CD1c-positive myeloid dendritic cell (primary cell): ENCODE results near the gene TOP3B.

Experiments used
- DNase-seq: peaks from one replicate; pipeline ENCODE4 v3.0.0-alpha.2; 2016; ENCODE audit errors: extremely low spot score

The TOP3B gene

DNA sequence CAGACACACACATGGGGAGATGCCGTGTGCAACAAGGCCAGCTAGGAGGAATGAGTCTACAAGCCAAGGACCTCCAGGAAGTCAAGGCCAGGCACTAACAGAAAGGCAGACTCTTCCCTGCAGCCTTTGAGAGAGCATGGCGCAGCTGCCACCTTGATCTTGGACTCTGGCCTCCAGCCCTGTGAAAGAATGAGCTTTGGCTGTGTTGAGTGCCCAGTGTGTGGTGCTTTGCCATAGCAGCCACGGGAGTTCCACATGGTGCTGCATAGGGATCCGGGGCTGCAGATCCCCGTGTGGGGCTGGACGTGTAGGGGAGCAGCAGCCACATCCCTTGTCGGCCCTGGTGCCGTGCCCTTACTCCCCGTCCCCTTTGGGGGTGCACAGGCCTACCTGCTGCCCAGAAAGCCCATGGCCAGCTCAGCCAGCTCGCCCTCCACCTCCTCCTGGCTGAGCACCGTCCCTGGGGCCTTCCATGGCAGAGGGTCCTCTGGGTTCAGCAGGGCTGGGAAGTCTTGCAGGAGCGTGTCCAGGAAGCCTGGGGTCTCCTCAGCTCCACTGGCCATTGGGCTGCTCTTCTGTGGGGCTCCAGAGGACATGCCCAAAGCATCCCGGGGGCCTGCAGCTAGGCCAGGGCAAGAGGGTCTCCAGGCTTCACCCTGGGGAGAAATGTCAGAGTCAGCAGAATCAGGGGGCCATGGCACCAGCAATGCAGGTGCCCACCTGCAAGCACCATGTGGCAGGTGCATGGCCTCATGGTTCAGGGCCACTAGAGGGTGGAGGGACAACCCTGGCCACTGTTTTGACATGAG lies 36.9 kb downstream of the TOP3B start:
- DNase-seq: no peak

DNA sequence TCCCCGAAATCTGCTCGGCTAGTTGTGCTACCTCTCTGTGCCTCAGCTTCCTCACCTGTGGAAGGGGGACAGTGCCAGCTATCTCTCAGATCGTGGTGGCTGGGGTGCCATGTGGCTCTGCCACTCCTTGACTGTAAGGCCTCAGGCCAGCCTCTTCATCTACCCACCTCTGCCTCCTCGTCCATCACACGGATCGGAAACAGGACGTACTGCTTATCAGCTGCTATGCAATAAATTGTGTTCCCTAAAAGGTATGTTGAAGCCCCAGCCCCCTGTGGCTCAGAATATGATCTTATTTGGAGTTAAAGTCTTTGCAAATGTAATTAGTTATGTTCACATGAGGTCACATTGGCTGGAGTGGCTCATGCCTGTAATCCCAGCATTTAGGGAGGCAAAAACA lies 37.7 kb downstream of the TOP3B start:
- DNase-seq: no peak

DNA sequence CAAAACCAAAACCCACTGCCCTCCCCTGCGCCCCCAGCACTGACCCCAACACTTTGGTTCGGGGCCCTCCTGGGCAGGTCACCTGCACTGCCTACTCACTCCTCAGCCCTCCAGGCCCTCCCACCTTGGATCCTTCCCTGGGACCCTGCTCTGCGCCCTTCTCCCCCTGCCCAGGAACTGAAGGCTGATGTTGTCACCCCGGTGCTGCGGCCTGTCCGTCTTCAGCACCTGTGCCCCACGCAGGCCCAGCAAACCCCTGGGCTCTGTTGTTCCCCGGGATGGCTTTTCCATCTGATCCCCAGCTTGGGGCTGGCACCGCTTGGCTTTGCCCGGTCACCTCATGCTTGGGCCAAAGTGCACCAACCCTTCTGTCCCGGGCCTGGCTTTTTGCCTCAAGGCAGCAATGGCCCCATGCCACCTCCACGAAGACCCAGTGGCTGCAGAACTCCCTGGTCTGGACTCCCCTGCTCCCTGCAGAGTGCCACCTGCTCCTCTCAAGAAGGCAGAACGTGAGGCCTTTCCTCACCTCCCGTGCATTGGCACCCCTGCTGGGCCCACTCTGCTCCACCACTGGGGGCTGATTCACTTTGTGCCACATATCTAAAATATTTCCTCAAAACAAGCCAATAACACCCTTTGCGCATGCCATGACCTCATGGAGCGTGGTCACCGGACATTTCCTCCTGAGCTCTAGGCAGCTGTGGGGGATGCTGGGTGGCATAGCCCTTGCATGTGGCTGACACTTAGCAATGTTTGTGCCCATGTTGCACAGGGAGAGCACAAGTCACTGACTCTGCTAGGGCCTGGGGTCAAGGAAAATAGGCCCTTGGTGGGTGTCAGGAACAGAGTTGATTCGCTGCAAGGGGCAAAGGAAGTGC lies 38.8 kb downstream of the TOP3B start:
- DNase-seq: peak; percentile 60

DNA sequence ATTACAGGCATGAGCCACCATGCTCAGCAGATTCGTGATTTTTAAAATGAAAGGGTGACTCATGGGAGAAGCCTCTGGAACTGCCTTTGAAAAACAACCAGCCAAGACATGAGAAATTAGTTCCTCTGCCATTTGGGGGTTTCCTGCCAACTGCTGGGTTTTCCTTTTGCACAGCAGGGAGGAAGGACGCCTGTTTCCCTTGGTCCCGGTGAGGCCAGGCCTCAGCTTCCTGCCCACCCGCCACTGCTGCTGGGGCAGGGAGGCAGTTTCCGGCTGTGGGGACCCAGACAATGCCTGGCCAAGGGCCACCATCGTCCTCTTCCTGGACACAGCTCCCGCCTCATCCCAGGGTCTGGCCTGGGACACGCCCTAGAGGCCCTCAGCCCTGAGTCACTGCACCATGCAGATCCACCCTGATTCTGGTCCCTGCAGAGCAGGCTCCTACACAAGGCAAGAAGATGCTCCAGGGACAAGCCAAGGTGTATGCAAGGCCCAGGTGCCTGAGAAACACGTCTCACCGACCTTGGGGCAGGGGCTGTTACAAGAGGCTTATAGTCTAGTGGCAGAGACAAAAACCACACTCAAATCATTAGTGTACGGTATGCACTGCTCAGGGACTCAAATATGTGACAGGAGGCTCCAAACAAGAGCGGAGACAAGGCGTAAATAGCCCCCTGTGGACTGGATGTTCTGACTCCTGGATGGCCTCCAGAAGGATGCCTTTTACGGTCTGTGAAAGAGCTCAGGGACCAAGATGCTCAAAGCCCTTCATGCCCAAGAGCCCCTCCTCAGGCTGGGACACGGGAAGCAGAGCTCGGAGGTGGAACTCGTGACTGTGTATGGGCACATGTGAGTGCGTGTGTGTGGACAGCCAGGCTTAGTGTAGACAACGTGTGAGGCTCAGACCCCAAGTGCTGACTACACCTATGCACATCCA lies 39.9 kb downstream of the TOP3B start:
- DNase-seq: peak; percentile 78

DNA sequence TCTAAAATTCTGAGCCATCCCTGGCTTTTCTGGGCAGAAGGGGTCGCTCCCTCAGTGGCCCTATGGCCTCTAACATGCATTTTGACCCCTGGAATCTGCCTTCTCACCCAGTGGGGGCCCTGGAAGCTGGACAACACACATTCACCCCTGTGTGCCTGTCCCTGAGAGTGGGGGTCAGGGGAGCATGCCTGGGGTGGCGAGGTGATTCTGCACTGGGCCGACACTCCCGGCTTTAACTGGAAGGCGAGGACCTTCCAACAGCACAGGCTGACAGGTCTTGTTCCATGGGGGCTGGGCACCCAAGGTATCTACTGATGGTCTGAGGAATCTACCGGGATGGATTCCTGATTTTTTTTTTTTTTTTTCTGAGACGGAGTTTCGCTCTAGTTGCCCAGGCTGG lies 40.7 kb downstream of the TOP3B start:
- DNase-seq: no peak

DNA sequence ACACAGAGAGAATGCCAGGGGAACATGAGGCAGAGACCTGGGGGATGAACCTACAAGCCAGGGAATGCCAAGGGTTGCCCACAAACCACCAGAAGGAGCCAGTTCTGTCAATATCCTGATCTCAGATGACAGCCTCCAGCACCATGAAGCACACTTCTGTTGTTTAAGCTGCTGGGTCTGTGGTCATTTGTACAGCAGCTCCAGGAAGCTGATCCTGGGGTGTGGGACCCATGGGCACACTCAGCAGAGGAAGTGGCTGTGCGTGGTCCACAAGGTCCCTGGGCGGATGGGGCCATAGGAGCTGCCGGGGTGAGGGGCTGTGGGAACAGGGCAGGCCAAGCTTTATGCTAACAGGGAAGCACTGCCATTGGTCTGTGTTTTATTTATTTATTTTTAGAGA lies 42.1 kb downstream of the TOP3B start:
- DNase-seq: peak; percentile 66

DNA sequence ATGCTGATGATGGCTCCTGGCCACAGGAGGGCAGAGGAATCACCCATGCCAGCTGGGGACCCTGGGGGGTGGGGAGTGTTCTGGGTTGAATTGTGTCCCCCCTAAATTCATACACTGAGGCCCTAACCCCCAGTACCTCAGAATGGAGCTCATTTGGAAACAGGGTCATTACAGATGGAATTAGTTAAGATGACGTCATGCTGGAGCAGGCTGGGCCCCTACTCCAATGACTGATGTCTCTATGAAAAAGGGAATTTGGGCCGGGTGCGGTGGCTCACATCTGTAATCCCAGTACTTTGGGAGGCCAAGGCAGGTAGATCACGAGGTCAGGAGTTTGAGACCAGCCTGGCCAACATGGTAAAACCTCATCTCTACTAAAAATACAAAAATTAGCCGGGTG lies 42.7 kb downstream of the TOP3B start:
- DNase-seq: peak; percentile 50

DNA sequence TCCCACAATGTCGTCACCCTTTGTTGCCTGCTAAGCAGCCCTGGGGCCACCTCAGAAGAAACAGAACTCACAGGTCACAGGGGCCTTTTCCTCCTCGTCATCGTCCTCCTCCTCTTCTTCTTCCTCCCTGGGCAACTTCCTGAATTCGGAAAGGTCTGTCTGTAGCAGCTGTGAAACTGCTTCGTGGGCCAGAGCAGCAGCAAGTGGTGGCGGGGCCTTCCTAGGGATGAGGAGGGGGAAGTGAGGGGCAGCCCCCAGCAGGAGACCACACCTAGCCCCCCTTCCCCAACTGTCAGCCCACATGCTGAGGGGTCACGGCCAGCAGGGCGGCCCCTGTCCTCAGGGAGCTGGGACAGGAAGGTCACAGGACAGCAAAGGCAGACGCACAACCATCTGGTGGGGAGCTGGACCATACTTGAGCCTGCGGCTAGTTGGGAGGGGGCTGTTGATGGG lies 43.1 kb downstream of the TOP3B start:
- DNase-seq: peak; percentile 84

DNA sequence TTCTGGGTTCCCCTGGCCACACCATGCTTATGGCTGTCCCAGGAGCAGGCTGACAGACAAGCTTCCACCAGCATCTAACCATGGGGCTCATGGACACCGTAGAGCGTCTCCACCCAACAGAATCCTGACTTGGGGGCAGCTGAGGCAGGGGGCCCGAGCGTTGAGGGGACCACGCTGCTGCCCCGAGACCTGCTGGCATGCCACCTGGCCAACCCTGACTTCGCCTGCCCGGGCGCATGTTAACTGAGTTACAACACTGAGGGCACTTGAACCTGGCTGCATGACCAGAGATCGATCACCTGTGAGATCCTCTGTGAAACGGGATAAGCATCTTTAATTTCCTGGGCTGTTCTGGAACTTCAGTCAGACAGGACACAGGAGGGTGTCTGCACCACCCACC lies 43.7 kb downstream of the TOP3B start:
- no peak for DNase-seq

DNA sequence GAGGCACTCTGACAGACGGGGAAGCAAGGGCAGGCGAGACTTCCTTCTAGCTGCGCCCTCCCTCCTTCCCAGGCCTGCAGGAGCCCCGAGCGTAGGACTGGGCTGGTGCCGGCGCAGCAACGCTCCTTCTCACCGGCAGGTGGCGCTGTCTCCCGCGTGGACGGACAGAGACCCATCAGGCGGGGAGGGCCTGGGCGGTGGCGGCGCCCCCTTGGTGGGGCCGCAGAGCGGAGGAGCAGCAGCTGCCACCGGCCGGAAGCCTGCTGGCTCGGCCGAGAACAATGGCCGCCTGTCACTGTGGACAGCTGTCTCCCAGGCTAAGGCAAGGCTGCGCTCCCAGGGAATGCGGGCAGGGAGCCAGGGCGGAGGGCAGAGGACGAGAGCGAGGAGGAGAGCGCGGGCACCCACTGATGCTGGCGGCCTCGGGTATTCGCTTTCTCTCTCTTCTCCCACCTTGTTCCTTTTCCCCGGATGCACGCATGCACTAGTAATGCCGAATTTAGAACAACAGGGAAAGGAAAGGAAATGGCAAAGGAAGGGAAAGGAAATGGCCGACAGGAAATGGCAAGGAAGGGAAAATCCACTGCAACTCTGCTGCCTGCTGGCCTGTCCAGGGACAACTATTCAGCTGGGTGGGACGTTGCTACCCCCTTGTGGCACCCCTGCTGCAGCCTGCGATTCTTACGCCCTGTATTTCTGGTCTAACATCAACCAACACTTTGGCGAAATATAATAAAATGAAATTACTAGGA lies 44.3 kb downstream of the TOP3B start:
- peak; percentile 98 for DNase-seq

DNA sequence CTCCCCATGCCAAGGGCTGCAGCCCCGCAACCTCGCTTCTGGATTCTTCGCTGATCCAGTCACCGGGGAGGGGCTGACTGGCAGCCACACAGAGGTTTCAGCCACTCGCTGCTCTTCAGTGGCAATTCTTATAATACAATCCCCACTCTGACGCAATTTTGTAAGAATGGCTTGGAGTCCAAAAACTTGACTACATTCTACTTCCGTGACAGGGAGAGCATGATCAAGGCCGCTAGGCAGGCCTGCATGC lies 44.8 kb downstream of the TOP3B start:
- no peak for DNase-seq

DNA sequence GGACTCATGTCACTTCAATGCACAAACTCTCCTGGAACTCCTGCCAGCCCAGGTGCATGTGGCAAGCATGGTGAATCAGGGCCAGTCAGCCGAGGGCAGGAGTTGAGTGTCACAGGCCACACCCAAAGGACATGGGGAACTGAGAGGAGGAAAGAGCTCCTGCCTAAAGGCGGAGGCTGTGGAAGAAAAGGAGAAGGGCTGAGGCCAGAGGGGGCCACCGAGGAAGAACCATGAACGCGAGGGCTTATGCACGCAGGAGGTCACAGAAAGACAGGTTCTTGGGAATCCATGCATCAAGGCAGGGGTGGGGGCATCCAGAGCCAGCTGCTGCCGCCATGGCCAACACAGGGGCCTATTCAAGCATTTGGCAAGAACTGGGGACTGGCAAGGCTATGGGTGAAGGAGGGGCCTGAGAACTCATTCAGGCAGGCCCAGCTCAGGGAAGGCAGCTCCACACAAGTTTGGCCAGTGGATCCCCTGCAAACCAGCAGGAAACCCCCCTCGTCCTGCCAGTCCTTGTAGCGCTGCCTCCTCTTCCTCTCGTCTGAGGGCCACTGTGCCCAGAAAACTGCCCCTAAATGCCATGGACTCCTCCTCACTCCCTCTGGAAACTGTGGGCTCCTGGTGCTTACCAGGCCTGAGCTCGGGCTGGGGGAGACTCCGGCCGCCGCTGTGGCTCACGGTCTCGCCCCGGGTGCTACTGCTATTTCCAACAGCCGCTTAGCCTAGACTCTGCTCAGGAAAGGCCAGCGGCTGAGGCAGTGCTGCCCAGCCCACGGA lies 45.4 kb downstream of the TOP3B start:
- DNase-seq: peak; percentile 91

DNA sequence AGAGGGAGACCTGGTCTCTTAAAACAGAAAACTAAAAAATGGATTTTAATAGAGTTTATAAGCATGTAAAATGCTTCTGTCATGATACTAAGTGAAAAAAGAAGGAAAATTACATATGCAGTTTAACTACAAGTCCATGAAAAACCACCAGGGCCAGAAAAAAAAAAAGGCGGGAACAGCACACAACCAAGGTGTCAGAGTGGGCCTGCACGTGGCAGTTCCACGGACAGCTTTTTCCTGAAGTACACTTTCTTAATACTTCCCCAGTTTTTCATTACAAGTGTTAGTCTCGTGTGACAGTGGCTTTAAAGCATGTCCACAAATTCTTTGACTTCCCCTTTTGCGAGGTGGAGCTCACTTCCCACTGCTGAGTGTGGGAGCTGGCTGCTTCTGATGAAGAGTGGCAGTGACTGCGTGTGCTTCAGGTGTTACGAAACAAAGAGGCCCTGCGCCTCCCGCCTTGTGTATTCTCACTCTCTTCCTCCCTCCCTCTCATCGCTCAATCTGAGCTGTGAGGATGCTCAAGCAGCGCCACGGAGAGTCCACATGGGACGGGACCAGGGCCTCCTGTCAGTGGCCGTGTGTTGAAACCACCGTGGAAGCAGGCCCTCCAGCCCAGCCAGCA lies 46.3 kb downstream of the TOP3B start:
- peak; percentile 96 for DNase-seq

DNA sequence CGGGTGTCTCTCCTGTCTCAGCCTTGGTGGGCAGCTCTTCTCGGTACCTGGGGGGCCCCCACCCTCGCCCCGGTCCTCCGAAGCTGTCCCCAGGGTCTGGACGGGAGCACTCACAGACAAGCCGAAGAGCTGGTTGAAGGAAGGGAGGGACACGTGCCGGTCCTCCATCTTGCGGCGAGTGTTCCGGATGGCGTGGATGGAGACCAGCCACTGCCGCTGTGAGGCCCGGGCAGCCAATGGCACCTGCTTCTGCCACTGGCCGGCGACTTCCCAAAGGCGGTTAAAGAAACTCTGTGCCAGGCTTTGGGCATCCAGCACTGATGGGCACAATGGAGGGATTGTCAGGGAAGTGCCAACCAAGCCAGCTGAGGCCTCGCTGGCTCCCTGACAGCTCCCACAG lies 48.7 kb downstream of the TOP3B start:
- no peak for DNase-seq

DNA sequence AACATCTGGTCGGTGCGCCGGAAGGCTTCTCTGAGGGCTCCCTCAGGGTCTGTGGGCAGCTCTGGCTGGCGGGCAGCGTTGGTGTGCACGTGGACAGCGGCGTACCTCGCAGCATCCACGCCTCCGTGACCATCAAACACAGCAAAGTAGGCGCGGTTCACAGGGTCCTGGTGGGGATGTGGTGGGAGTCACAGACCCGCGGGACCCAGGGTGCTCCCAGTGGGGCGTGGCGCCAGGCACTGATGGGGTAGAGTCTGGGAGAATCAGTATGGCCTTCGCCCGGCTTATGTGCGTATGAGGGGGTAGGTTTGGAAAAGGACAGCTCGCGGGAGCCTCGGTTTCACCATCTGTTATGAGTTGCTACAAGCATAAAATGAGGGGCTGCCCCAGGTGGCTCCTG lies 49.2 kb downstream of the TOP3B start:
- DNase-seq: no peak

DNA sequence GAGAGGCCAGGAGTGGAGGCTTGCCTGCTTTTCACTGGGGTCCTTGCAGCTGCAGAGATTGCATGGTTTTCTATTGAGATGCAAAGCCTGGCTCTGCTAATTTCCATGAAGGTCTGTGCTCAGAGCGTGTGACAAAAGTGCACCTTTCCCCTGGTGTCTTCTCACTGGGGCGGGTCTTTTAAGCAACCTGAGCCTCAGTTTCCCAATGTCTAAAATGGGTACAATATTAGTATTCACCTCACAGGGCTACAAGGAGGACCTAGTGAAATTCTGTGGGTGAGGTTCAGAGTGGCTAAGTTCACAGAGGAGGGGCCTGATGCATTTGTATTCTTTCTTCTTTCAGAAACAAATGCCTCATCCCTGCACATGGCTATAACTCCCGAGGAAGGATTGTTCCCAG lies 50.2 kb downstream of the TOP3B start:
- no peak for DNase-seq

DNA sequence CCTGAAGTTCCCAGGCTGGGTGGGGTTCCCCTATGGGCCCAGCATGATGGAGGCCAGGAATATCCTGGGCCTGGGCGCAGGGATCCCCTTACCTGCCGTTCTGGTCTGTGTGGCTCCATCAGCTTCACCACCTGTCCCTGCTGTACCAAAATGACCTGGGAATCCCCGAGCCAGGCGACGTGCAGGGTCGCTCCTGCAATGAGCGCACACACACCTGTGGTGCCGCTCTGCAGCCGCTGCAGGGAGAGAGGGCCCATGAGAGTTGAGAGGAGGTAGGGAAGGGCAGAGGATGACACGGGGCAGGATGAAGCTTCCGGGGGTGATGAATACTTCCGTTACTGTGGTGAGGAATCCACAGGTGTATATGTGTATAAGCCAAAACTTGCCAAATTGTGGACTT lies 51.5 kb downstream of the TOP3B start:
- DNase-seq: no peak

DNA sequence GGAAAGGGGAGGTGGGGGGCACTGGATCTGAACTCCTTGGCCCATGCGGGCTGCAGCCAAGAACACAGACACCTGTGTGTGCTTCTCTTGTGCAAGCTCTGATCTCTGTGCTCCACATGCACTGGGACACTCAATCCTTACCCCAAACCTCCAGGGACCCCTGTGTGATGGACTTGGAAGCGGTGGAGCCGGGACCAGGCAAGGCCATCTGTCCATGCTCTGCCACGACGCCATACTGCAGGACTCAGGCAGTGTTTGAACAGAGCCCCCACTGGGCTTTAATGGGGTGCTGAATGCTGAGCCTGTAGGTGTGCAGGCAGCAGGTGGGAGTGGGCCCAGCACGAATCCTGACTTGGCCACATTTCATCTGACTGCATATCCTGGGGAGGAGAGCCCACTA lies 53.3 kb downstream of the TOP3B start:
- no peak for DNase-seq

DNA sequence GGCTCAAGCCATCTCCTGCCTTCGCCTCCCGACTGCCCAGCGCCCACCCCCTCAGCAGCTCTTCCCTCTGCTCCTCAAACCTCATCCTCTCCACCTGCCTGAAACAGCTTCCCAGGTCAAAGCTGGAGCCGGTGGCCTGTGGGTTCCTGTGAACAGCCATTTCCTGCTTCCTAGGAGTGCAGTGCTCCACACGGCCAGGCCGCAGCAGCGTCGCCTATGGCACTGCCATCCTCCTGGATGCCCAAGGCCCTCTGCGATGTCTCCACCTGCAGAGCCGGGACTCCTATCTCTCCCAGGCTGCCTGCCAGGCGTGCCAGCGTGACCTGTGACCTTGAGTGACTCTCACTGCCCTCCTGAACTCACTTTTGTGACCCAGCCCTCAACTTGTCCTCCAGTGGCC lies 54.5 kb downstream of the TOP3B start:
- no peak for DNase-seq

DNA sequence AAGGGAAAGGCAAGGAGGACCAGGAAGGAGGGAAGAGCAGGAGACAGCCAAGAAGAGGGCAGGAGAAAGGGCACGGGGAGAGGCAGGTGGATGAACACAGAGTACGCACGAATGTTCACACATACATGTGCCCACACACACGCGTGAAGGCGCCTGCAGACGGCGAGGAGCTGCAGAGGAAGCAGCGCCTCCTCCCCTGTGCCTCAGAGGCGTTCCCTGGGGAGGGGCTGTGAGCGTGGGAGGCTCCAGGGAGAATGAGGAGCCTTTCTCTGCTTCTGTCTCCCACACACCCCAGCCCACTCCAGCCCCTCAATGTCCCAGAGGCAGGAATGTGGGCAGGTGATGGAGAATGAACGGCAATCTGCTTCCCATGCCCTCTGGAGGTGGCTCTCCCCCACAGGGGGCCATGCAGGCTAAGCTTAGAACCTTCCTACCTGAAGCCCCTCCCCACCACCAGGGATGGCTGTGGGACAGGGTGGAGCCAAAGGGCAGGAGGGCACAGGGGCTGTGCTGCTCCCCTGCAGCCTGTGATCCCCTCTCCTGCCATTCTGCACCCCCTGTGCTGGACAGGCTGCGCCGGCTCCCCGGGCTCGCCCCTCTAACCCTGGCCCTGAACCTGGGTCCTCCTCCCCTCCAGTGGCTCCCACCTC lies 55.3 kb downstream of the TOP3B start:
- no peak for DNase-seq
